Astrocyte of the spinal cord (primary cell): ENCODE results near the gene GREM1.
A peak's percentile ranks its signal among the peaks of the same experiment; 100 is the strongest.

Source experiments
- DNase-seq: peaks from one replicate; pipeline ENCODE4 v3.0.0; 2011; ENCODE audit warnings: low read depth, low spot score
- H3K4me3 ChIP-seq: 2 replicates; pipeline ENCODE4 v1.5.1; 2011; ENCODE audit warnings: low read depth, mild to moderate bottlenecking, low read length, moderate library complexity
- CTCF ChIP-seq: IDR thresholded peaks from 2 replicates; pipeline ENCODE4 v1.5.1; 2012; ENCODE audit warnings: low read depth, mild to moderate bottlenecking, low read length, inconsistent platforms
- in situ Hi-C: cut with HindIII; loops from 2 replicates; pipeline ENCODE4 v1.10.0; 2017; ENCODE audit warnings: low sequenced_read_pairs

GREM1 gene

DNA sequence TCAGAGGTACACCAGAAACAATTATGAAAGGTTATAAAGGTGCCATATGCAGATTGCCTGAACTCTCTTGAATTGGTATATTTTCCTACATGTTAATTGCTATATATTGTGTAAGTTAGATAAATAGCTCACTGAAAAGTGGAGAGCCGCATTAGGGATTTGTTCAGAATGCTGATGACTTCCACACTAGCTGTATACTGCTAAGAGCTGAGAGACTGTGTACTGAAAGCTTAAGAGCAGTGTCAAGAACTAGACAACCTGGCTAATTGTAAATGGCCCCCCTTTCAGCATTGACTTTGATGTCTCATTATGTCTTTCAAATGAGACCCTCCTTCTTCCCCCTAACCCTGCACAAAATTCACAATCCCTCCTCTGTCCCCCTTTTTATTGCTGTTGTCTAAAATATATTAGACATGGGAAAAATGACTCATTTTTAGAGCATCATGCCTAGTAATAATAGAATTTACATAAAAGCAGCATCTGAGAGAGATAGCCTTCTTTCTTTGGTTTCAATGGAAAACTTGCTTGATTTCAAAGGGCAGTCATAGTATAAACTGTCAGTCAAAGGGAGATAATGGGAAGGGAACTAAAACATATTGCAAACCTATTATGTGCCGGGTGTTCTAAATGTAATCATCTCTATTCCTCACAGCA lies 34.7 kb upstream of the GREM1 start:
- H3K4me3 ChIP-seq: no peak overlapping the region
- in situ Hi-C loops: no loop called here
- DNase-seq: peak; percentile 35

GRCh38 chr15:32683906-32684584 lies 33.8 kb upstream of the GREM1 start:
- no peak overlapping the region for H3K4me3 ChIP-seq
- in situ Hi-C loops: no loop called here
- no peak for TF ChIP-seq CTCF
- DNase-seq: peak; percentile 95

More for the DNA sequence above, 34.7 kb upstream of the GREM1 start:
- TF ChIP-seq CTCF: no peak

- no peak overlapping the region for H3K4me3 ChIP-seq
- TF ChIP-seq CTCF: no peak
- in situ Hi-C loops: no loop called here
- DNase-seq: peak; percentile 67
Measured at GRCh38 chr15:32685576-32685975, 32.2 kb upstream of the GREM1 start.

DNA sequence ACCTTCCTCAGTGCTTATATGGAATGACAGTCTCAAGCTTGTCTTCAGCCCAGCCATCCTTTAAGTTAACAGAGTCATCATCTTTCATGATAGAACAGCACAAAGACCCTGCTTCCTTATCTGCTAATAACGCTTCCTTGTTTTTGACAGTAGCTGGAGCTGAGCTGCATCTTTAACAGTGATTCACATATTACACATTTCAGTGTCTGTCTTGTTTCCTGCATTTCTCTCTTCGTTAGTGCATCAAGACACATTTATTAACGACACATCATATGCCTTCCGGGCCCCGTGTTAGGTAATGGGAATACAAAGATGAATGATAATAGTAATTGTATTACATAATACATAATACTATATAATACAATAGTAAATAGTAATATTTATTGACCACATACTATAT lies 30.2 kb upstream of the GREM1 start:
- TF ChIP-seq CTCF: no peak
- DNase-seq: peak; percentile 39
- in situ Hi-C loops: no loop called here
- no peak overlapping the region for H3K4me3 ChIP-seq

DNA sequence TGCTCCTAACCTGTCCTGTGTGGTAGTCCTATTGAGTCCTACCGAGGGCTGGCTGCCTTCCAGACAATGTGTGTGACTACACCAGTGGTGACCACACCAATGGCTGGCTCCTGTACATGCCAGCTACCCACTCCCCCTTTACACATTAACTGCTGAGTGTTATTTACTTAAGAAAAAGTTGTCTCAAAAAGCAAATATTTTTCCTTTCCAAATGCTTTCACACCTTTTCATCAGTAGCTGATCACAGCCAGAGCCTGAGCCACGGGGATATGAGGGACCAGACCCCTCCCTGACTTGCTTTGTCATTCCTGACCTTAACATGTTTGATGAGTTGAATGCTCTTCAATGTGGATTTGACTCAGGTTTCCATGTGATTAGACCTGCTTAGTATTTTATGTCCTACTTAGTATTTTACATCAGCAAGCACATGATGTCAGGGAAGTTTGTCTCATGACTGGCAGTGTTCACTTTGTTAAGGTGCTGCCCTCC lies 29.6 kb upstream of the GREM1 start:
- in situ Hi-C loops: no loop called here
- H3K4me3 ChIP-seq: no peak overlapping the region
- no peak for TF ChIP-seq CTCF
- peak; percentile 36 for DNase-seq

DNA sequence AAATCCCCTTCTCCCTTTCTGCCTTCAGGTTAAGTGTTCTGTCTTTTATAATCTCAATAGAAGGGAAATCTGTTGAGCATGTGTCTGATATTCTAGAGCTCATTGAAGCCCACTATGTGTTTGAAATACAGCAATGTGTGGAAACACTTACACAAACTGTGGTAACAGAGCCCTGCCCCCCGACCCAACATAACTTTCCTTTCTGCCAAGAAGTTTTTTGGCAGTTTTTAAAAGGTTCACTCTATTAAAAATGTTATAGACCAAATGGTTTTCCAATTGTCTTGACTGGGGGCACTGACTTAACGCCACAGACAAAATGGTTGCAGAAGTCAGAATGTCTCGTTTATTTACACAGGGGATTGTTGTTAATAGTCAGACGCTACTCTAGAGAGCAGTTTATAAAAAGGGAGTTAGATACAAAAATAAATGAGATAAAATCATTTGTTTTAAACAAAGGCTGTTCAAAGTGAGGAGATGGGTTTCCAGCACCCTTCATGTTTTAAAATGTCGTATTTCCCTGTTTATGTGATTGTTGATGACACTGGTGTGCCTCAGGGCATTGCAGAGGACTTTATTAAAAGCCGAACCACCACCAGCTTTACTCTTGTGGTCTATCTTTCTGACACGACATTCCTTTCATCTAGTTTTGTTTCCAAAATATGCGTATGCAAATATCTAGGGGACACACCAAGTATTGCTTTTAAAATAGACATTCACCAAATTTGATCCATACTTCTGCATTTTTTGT lies 26.7 kb upstream of the GREM1 start:
- in situ Hi-C loops: no loop called here
- no peak for DNase-seq
- TF ChIP-seq CTCF: no peak
- no peak overlapping the region for H3K4me3 ChIP-seq
